ENCODE data around the gene CHAF1B. TPM values are rescaled to one million over a fixed set of nuclear protein-coding genes. Genes with fewer than 3 reads are reported as not detected.

CHAF1B gene
- total RNA-seq, 4 donors from 2014 or later, result 0.31 to 2.1 (median 1.1) TPM

DNA sequence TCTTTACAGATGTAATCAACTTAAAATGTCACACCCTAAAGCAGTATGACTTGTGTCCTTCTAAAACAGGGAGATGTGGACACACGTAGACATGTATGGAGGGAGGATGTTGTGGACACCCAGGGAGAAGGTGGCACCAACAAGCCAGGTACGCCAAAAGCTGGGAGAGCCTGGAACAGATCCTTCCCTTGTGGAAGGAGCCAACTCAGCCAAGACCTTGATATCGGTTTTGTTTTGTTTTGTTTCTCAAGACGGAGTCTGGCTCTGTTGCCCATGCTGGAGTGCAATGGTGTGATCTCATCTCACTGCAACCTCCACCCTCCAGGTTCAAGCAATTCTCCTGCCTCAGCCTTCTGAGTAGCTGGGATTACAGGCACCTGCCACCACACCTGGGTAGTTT, 45.6 kb downstream of the CHAF1B start:
- ATAC-seq, result no peak
- TF ChIP-seq POLR2AphosphoS5 (IDR thresholded peaks at IDR 0.05), result no peak
- TF ChIP-seq EP300 (IDR thresholded peaks at IDR 0.05), result no peak
- no peak for TF ChIP-seq POLR2A (IDR thresholded peaks at IDR 0.05)
- TF ChIP-seq, protein P1, sequence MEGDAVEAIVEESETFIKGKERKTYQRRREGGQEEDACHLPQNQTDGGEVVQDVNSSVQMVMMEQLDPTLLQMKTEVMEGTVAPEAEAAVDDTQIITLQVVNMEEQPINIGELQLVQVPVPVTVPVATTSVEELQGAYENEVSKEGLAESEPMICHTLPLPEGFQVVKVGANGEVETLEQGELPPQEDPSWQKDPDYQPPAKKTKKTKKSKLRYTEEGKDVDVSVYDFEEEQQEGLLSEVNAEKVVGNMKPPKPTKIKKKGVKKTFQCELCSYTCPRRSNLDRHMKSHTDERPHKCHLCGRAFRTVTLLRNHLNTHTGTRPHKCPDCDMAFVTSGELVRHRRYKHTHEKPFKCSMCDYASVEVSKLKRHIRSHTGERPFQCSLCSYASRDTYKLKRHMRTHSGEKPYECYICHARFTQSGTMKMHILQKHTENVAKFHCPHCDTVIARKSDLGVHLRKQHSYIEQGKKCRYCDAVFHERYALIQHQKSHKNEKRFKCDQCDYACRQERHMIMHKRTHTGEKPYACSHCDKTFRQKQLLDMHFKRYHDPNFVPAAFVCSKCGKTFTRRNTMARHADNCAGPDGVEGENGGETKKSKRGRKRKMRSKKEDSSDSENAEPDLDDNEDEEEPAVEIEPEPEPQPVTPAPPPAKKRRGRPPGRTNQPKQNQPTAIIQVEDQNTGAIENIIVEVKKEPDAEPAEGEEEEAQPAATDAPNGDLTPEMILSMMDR (IDR thresholded peaks at IDR 0.05), result no peak
- Histone ChIP-seq H3K27me3 (no peaks in the 10 kb centered on the region), H3K36me3 (no peaks in the 10 kb centered on the region), H3K4me3 (peak overlapping the region in 1 of 2 donors; percentile 10), H3K9me3 (no peaks in the 10 kb centered on the region), H3K4me1 (no peaks in the 10 kb centered on the region), H3K27ac (peak overlapping the region in 3 of 4 donors; percentile 1 to 75 (median 33))
- 73 to 76% methylated on average over 4 of the region's 4 CpGs for WGBS, 2 donors (ENCODE audit: low coverage in 1 of 2)

DNA sequence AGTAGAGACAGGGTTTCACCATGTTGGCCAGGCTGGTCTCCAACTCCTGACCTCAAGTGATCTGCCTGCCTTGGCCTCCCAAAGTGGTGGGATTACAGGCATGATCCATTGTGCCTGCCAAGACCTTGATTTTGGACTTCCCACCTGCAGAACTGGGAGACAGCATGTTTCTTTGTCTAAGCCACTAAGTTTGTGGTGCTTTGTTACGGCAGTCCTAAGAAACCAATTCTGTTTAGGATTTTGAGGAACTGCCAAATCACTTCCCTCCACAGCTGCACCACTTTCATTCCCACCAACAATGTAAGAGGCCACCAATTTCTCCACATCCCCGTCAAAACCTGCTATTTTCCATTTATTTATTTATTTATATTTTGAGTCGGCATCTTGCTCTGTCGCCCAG, 46.1 kb downstream of the CHAF1B start:
- ATAC-seq, result no peak
- Histone ChIP-seq H3K4me1 (no peaks in the 10 kb centered on the region), H3K27ac (peak overlapping the region in 1 of 4 donors; percentile 75), H3K27me3 (no peaks in the 10 kb centered on the region), H3K4me3 (no peak overlapping the region), H3K36me3 (no peaks in the 10 kb centered on the region), H3K9me3 (no peaks in the 10 kb centered on the region)
- WGBS, 2 donors (ENCODE audit: low coverage in 1 of 2), result 71 to 82% methylated on average over 2 to 4 of the region's 4 CpGs
- TF ChIP-seq, protein P1 (IDR thresholded peaks at IDR 0.05), result no peak
- TF ChIP-seq POLR2A (IDR thresholded peaks at IDR 0.05), result no peak
- TF ChIP-seq POLR2AphosphoS5 (IDR thresholded peaks at IDR 0.05), result no peak
- no peak for TF ChIP-seq EP300 (IDR thresholded peaks at IDR 0.05)

DNA sequence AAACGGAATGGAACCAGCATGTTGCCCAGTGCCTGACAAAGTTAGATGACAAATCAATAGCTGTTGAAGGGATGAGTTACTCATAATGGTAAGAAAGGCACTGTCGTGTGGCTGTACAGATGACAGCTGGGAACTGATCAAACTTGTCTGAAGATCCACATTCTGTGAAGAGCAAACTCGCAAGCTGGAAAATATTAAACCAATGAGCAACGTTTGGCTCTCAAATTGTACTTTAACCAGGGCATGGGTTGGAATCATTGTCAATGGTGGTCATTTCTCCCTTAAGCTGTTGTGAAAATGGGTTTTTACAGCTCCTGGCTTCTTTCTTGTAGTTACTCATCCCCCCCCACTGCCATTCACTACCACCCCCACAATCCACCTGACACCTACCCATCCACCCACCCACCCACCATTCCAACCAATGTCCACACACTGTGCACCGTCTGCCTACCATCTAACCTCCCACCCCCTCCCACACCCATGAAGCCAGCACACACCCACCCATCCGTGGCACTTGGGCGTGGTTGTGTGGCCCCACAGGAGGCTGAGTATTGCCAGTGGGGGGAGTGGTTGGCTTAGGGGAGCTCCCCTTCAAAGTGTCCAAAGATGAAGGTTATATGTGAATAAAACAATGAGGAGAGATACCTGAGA, 48.0 kb downstream of the CHAF1B start:
- no peaks in the 10 kb centered on the region for H3K9me3 ChIP-seq
- no peaks in the 10 kb centered on the region for H3K27me3 ChIP-seq
- no peak overlapping the region for H3K27ac ChIP-seq
- H3K4me3 ChIP-seq, result no peak overlapping the region
- 69 to 85% methylated on average over 2 to 5 of the region's 7 CpGs for WGBS, 2 donors (ENCODE audit: low coverage in 1 of 2)
- no peaks in the 10 kb centered on the region for H3K4me1 ChIP-seq
- no peaks in the 10 kb centered on the region for H3K36me3 ChIP-seq
- no peak for ATAC-seq
- TF ChIP-seq, protein P1 (IDR thresholded peaks at IDR 0.05), result no peak
- TF ChIP-seq POLR2AphosphoS5 (IDR thresholded peaks at IDR 0.05) (no peak), EP300 (IDR thresholded peaks at IDR 0.05) (no peak), POLR2A (IDR thresholded peaks at IDR 0.05) (no peak)

DNA sequence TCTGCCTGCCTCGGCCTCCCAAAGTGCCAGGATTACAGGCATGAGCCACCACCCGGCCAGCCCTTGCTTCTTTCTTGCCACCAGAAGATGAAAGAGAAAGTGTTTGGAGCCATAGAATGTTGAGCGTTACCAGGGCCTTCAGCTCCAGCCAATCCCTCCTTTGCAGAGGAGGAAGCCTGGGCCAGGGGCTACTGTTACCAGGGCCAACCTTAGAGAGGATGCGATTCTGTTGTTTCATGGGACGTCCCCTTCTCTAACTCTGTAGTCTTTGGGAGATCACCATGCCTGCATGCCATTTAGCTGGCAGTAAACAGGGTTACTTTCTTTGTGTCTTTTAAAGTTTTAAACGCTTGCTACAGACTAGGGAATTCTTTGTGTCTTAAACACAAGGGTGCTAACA, 49.0 kb downstream of the CHAF1B start:
- H3K4me1 ChIP-seq, result no peaks in the 10 kb centered on the region
- TF ChIP-seq POLR2A (IDR thresholded peaks at IDR 0.05), result no peak
- TF ChIP-seq, protein P1 (IDR thresholded peaks at IDR 0.05), result no peak
- TF ChIP-seq POLR2AphosphoS5 (IDR thresholded peaks at IDR 0.05), result no peak
- TF ChIP-seq EP300 (IDR thresholded peaks at IDR 0.05), result no peak
- no peak overlapping the region for H3K4me3 ChIP-seq
- no peak for ATAC-seq
- 94 to 98% methylated on average over 3 to 5 of the region's 6 CpGs for WGBS, 2 donors (ENCODE audit: low coverage in 1 of 2)
- H3K9me3 ChIP-seq, result no peaks in the 10 kb centered on the region
- H3K27me3 ChIP-seq, result no peaks in the 10 kb centered on the region
- H3K36me3 ChIP-seq, result no peaks in the 10 kb centered on the region
- no peak overlapping the region for H3K27ac ChIP-seq
